Type B pancreatic cell (in vitro differentiated cells): ENCODE measurements around the gene ANKAR. TPM values are rescaled to one million over a fixed set of nuclear protein-coding genes. Genes with fewer than 3 reads are reported as not detected.

Source experiments
- DNase-seq: peaks from one replicate; pipeline ENCODE4 v3.0.0; 2021; ENCODE audit warnings: mixed read lengths; ENCODE audit not compliant: unreplicated experiment; ENCODE audit errors: extremely low spot score
- H3K27ac Mint-ChIP-seq: 2 replicates; pipeline ENCODE4 v1.8.0; 2021; ENCODE audit warnings: mild to moderate bottlenecking, mixed read lengths
- H3K27me3 Mint-ChIP-seq: 2 replicates; pipeline ENCODE4 v1.8.0; 2021; ENCODE audit warnings: mixed read lengths
- H3K36me3 Mint-ChIP-seq: 2 replicates; pipeline ENCODE4 v1.8.0; 2021; ENCODE audit warnings: mixed read lengths
- H3K4me1 Mint-ChIP-seq: one replicate; pipeline ENCODE4 v1.8.0; 2021; ENCODE audit warnings: mixed read lengths; ENCODE audit not compliant: unreplicated experiment
- H3K4me3 Mint-ChIP-seq: 2 replicates; pipeline ENCODE4 v1.8.0; 2021; ENCODE audit warnings: mild to moderate bottlenecking, mixed read lengths
- H3K9me3 Mint-ChIP-seq: 2 replicates; pipeline ENCODE4 v1.8.0; 2021; ENCODE audit warnings: mixed read lengths
- CTCF ChIP-seq: fragments of 200-600 bp; sonication (generic); conservative IDR thresholded peaks from 2 replicates; pipeline ENCODE4 v1.5.0; 2021; ENCODE audit warnings: antibody characterized with exemption, mild to moderate bottlenecking
- long read RNA-seq: library from polyadenylated mRNA; unstranded; transcript quantifications from one replicate; pipeline ENCODE4 v2.0.0, GENCODE V29; 2020
- total RNA-seq: library from RNA; stranded (reverse); gene quantifications from 2 replicates; pipeline ENCODE4 v1.2.1, GENCODE V29; 2021; ENCODE audit warnings: low replicate concordance

The ANKAR gene
- total RNA-seq: 2.0 and 6.5 TPM in 2 replicates
- long read RNA-seq, partial matches to known transcripts: 0 of 2 reads
- long read RNA-seq, other reads (novel, unspliced or antisense): 2 of 2 reads

DNA sequence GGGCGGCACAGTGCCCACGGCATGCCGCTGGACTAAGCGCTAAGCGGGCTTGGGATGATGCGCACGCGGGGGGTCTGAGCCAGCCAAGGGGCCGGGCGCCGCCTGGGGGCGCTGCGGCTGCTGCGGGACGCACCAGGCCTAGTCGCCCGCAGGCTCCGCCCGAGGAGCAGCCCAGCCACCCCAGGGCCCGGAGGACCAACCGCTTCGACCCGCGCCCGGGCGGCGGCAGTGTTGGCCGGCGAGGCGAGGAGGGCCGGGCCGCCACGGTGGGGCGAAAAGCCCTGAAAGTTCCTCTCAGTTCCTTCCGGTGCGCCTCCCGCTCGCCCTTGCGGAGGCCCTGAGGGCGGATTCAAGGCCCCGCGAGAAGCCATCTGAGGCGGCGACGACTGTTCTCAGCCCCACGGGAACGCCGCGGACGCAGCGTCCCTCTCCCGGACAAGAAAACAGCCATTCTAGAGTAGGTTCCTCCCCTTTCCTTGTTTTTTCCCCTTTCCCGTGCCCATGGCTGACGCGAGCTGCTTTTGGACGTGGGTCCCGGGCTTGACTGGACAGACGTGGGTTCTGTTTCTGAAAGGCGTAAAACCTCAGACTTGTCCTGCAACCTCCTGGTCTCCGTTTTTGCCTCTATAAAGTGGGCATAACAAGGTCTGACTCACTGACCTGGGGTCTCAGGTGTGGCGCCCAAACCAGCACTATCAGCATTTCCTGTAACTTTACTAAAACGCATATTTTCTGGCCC lies at the start of gene ANKAR:
TSS of gene ANKAR (plus strand) at position 297 of the 739 bp plus-strand sequence. CDS start 1,821 bp downstream, outside the sequence.
- peak; percentile 86 for TF ChIP-seq CTCF
- DNase-seq: peak; percentile 89
- no peaks in the 10 kb centered on the region for H3K27me3 Mint-ChIP-seq
- peaks cover 29% of the 10 kb centered on the region for H3K36me3 Mint-ChIP-seq
- peak within 1 kb of the TSS; percentile 94 for H3K4me3 Mint-ChIP-seq
- H3K27ac Mint-ChIP-seq: peak within 1 kb of the TSS; percentile 88
- peaks cover 16% of the 10 kb centered on the region for H3K4me1 Mint-ChIP-seq
- H3K9me3 Mint-ChIP-seq: peaks cover 14% of the 10 kb centered on the region

- no peak for DNase-seq
- H3K27me3 Mint-ChIP-seq: no peaks in the 10 kb centered on the region
- no peak for TF ChIP-seq CTCF
- no peaks in the 10 kb centered on the region for H3K9me3 Mint-ChIP-seq
- H3K27ac Mint-ChIP-seq: no peak overlapping the region
- H3K36me3 Mint-ChIP-seq: no peaks in the 10 kb centered on the region
- no peak overlapping the region for H3K4me3 Mint-ChIP-seq
- H3K4me1 Mint-ChIP-seq: peaks cover 12% of the 10 kb centered on the region
Observed at GRCh38 chr2:189625636-189626035, 48.8 kb upstream of the ANKAR start.

DNA sequence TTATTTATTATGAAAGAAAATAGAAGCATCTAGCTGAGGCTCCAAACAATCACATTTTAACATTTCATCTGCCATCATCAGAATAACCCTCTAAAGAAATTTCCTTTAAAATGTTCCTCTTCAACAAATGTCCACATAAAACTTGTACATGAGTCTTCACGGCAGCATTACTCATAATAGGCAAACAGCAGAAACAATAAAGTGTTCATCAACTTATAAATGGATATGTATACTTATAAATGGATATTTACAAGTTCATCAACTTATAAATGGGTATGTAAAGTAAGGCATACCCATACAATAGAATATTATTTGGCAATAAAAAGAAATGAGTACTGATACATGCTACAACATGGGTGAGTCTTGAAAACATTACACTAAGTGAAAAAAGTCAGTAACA lies 46.7 kb upstream of the ANKAR start:
- TF ChIP-seq CTCF: no peak
- Mint-ChIP-seq H3K4me3 (no peak overlapping the region), H3K4me1 (peaks cover 12% of the 10 kb centered on the region), H3K27ac (no peak overlapping the region), H3K36me3 (no peaks in the 10 kb centered on the region), H3K27me3 (no peaks in the 10 kb centered on the region), H3K9me3 (no peaks in the 10 kb centered on the region)
- no peak for DNase-seq

- Mint-ChIP-seq H3K4me3 (no peak overlapping the region), H3K36me3 (no peaks in the 10 kb centered on the region)
Observed at GRCh38 chr2:189628817-189629530, 45.5 kb upstream of the ANKAR start.

More at GRCh38 chr2:189628817-189629530, 45.5 kb upstream of the ANKAR start:
- Mint-ChIP-seq H3K27me3 (no peaks in the 10 kb centered on the region), H3K9me3 (no peaks in the 10 kb centered on the region), H3K27ac (no peak overlapping the region), H3K4me1 (peaks cover 12% of the 10 kb centered on the region)
- DNase-seq: no peak
- no peak for TF ChIP-seq CTCF
